HG03103 (cell line): Measurements from ENCODE around the gene SLC37A1.

Experiments
- ATAC-seq: cut with Tn5 transposase; IDR thresholded peaks from one replicate; pipeline ENCODE4 v1.9.1; 2021; ENCODE audit warnings: low read depth; ENCODE audit not compliant: unreplicated experiment

Gene SLC37A1

DNA sequence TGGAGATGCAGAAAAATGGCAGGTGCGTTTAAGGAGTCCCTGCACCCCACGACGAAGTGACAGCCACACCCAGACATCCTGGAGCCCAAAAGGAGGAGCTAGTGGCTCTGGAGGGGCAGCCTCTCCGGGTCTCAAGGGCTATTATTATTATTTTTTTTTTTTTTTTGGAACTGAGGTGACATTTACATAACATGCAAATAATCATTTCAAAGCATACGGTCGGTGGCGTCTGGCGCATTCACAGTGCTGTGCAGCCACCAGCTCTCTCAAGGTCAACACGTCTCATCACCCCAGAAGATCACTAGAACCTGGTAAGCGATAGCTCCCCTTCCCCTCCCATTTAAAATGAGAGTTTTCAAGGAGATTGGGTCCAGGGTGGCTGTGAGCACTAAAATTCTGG lies 72.2 kb downstream of the SLC37A1 start:
- no peak for ATAC-seq

DNA sequence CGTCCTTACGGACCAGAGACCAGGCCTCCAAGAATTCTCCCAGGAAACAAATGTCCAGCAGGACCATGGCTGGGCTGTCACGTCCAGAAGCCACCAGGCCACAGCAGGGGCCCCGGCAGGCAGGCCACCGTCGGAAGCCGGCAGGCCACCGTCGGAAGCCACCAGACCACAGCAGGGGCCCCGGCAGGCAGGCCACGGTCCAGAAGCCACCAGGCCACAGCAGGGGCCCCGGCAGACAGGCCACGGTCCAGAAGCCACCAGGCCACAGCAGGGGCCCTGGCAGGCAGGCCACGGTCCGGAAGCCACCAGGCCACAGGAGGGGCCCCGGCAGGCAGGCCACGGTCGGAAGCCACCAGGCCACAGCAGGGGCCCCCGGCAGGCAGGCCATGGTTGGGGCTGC lies 72.8 kb downstream of the SLC37A1 start:
- no peak for ATAC-seq

DNA sequence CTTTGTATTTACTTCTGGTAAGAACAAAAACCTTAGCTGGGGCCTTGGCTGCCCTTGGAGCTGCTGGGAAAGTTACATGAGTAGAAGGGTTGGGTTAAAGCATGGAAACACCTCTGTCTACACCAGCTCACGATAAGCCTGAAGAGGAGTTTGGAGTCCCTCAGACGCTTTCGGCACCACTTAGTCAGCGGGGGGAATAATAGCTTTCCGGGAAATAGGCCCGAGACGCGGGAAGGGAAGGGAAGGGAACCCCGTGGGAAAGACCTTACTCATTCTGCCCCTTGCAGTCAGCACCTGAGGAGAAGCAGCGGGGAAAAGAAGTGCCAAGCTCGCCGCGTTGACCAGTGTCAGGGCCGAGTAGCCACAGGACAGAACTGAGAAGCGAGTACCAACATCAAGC lies 73.4 kb downstream of the SLC37A1 start:
- ATAC-seq: no peak

DNA sequence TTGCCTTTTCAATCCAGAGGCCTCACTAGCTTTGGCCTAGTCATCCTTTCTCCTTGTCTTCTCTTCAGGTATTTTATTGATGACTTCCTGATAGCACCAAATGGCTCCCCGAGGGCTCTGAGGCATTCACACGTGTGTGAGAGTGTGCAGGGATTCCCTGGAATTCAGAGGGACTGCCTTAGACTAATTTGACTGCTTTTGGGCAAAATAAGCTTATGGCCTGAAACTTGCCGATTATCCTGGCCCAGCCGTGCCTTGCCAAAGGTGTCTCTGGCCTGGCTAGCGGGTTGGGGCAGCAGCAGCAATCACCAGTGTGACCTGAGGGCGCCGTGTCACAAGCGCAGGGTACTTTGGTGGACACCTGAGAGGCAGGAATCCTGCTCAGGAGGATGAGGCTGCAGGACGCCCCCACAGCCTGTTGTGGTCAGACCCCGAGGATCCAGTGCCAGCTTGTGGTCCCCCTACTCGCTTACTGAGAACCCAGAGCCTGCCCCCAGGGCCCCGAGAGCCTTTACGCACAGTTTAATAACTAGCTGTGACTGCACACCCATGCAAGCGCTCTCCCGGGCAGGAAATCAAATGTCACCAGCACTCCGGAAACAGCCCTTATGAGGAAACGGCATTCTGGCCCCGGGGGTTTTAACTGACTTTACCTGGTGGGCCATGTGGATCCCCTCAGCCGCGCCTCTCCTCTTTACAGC lies 76.9 kb downstream of the SLC37A1 start:
- no peak for ATAC-seq

DNA sequence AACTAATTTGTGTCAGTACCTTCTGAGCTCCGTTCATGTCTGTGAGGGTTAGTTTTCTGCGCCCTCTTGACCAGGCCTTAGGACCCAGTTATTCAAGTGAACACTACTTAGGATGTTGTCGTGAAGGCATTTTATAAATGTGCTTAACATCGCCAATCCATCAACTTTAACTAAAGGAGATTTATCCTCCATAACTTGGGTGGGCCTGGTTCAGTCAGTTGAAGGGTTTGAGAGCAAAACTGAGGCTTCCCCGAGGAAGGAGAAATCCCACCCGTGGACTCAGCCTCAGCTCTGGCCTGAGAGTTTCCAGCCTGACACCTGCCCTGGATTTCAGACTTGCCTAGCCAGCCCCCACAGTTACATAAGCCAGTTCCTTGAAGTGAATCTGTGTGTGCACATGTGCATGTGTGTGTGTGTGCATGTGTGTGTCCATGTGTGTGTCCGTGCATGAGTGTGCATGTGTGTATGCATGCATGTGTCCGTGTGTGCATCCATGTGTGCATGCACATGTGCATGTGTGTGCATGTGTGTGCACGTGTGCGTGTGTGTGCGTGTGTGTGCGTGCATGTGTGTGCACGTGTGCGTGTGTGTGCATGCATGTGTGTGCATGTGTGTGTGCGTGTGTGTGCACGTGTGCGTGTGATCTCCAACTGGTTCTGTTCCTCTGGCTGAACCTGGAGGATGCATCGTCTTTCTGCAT lies 77.7 kb downstream of the SLC37A1 start:
- no peak for ATAC-seq

DNA sequence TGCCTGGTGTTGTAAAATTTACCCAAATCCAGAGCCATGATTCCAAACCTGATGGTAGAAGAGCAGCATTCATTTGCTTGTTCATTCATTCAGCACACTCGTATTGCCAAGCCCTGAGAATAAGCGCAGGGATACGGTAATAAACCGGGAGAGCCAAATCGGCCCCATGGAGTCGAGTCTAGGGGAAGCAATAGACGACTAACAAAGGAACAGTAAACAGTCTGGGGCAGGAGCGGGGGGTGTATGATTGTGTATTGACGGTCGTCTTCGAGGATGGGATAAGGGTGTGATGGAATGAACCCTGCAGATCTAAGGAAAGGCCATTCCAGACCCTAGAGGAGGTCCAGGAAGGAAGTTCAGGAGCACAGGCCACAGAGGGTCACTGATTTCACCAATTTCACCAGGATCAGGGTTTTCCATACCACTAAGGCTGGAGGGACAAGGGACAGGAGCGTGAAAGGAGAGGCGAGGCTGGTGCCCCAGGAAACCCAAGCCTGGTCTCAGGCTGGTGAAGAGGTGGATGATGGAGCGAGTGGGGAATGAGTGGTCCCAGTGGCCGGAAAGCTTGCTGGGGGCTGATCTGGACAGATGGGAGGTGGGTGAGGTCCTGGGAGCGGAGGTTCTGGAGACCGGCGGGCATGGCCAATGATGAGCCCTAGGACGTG lies 78.6 kb downstream of the SLC37A1 start:
- ATAC-seq: no peak

DNA sequence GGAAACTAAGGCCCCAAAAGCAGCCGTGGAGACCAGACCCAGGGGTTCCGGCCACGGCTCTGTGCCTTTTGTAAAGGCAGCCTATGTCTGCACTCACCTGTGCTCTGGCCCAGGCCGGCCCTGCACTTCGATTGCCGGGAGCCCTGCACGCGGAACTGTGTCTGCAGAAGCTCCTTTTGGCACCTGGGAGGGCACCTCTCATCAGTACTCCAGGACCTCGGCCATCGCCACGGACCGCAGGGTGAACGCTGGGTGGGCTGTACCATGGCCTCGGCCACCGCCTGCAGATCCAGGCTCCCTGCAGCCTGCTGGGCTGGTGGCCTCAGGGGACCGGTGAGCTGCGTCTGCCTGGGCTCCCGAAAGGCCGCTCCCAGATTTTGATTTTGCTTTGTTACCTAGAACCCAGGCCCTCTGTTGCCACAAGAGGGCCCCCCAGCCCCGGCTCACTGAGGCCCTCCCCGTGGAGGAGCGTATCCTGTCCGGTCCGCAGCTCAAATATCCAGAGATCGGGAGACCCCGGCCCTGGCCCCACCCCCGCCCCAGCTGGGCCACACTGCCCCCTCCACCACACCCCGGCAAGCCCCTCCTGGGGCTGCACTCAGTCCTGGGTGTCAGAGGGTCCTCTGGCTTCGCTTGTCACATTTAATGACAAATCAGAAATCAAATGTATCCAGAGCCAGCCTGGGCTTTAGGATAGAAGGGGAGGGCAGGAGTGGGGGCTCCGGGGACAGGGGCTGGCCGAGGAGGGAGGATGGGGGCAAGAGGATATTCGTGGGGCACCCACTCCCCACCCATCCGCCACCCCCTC lies 79.6 kb downstream of the SLC37A1 start:
- ATAC-seq: no peak

DNA sequence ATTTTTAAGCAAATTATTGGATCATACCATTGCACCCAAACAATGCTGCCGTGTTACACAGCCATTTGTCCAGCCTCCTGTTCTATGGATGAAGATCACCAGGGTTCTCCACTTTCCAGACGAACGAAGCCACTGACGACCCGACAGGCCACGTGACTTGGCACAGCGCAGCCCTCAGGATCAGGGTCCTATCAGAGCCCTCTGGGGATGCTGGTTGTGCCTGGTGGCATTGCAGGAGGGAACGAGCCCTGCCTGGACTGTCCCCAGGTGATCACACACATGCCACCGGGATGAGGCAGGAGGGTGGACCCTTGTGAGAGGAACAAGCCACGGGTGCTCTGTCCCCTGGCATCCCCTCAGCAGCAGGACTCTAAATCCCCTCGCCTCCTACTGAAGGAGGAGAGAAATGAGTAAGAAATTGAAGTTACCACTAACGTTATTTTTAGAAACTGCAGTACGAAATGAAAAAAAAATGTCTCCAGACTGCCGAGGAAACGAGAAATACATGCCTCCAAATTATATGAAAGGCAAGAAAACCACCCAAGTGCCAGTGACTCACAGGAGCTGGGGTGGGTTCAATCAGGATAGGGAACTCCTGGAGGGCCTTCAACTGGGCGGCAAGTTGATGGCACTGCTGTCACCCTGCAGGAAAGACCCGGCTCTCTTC lies 81.1 kb downstream of the SLC37A1 start:
- ATAC-seq: no peak

DNA sequence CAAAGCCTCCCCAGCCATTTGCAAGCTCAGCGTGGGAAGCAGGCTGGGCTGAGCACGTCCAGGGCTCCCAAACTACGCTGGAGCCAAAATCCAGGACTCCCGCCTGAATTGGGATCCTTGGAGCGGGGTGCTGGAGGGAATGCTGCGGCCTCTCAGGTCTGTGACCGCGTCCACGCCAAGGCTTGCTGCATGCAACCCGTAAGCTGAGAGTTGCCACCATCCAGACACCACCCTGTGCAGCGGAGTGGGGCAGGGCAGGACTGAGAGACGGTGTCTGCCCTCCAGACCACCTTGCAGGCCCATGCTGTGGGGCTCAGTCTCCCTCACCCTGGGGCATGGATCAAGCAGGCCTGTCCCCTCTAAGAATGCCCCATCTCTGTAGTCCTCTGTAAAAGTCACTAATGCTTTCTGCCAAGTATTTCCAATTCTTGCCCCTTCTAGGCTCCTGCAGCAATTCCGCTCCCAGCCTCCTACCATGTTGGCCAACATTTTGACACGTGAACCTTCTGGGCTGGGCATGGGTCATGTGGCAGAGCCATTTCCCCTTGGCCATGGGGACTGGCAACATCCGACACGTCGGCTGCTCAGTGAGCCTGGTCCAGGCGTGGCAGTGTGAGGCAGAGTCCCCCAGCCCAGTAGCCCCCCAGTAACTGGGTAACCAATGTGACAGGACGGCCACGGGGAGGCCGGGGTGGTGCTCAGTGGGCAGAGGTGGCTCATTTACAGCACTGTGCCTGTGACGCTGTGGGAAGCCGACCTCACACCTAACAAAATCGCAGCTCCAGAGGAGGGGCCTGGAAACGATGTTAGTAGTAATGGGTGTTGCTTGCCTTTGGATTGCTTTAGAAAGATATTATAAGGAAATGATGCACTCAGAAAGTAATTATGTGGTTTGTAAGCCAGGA lies 81.9 kb downstream of the SLC37A1 start:
- ATAC-seq: no peak

DNA sequence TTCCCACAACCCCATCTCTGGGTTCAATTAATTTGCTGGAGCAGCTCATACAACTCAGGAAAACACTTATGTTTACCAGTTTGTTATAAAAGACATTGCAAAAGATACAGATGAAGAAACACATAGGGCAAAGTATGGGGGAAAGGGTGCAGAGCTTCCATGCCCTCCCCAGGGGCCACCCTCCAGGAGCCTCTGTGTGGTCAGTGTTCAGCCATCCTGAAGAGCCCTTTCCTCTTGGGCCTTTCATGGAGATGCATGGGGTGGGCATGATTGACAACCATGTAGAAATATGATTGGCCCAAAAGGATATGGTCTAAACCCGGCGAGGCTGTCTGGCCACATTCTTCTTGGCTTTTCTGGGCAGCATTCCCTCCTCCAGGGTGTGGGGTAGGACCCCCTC lies 83.0 kb downstream of the SLC37A1 start:
- no peak for ATAC-seq

DNA sequence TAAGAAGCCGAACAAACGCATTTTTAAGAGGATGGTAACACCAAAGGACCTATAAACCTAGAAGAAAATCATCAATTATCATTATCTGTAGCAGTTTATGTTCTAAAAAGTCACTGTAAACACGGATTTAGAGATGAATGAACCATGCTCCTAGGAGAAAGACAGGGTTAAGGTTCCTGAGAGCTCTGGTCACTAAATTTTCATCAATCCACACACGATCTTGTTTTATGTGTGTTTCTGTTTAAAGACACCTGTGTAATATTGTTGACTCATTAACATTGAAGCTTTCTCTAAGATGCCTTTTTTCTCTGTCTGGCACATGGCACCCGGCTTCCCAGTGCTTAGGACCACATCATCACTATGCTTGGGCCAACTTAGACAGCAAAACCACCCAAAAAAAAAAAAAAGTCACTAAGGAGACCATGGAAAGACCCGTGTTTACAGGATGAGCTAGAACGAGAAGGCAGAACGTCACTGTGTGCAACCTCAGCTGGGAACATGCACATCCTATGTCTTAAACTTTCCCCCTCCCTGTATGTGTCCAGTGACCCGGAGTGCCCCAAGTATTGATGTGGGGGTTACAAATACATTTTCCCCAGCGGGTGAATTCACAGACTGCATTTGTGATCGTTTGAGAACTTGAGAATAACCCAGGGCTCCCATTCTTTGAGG lies 84.0 kb downstream of the SLC37A1 start:
- no peak for ATAC-seq

DNA sequence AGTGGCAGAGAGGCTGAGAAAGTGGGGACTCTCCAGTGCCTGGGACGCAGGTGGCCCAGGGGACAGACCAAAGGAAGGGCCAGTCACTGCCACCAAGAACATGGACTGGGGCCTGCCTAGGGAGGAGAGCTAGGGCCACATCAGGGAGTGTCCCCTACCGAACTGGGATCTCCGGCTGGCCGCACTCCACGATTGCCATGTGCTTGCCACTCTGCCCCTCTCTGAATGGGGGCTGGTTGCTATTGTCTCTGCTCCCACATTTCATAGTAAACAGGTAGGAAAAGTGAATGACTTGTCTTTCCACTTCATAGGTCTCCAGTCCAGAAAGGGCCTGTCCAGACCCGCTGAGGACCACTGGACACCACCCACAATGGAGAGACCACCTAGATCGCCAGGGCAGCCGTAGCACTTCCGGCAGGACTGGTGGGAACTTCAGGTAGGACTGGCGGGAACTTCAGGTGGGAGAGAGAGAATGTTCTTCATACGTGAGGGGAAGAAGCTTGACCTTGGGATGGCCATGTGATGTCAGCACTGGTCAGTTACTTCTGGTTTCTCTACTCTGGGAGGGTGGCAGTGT lies 84.6 kb downstream of the SLC37A1 start:
- no peak for ATAC-seq

DNA sequence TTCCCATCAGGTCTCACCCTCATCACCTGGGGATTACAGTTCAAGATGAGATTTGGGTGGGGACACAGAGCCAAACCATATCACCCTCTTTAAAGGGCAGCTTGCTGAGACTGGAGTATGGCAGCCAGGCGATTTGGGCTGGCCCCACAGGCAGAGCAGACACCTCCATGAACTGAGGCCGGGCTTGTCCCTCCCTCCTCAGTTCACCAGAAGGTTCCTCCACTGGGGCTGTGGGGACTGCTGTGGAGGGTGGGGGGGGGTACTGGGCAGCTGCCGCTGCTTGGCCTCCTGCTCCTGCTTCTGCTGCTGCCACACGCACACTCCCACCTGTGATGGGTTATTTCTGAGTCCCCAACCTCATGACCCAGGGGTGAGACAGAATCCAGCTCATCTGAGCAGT lies 85.8 kb downstream of the SLC37A1 start:
- ATAC-seq: no peak

DNA sequence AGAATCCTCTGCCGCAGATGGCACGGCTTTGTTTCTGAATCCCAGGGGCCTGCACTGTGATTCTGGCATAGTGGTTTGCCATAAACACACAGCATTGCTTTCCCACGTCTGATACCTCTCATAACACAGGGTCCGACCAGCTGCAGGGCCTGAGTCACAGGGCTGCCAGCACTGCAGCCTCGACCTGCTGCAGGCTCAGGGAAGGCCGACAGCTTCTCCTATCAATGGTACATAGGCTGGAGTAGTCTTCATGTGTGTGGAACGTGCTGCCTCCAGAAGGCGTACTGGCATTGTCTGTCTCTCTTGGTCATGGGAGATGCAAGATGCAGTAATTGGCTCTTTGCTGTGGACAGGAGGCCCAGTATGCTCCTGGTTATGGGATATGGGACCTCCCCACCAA lies 86.3 kb downstream of the SLC37A1 start:
- no peak for ATAC-seq

DNA sequence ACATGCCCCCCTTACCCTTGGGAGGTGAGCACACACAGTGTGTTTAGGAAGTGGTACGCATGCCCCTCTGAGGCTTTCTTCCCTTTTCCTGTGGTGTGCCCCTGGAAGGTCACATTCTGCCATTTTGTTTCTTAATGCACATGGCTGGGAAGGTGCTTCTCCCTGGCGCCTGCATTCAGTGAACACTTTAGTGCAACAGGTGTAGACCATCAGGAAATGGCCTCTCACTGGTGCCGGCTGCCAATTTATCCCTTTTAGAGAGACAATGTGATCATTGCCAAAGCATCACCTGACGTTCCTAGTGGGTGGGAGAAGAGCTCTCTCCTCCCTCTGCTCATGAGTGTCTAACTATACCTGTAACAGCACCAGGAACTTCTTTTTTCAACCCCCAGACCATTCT lies 88.0 kb downstream of the SLC37A1 start:
- ATAC-seq: no peak

DNA sequence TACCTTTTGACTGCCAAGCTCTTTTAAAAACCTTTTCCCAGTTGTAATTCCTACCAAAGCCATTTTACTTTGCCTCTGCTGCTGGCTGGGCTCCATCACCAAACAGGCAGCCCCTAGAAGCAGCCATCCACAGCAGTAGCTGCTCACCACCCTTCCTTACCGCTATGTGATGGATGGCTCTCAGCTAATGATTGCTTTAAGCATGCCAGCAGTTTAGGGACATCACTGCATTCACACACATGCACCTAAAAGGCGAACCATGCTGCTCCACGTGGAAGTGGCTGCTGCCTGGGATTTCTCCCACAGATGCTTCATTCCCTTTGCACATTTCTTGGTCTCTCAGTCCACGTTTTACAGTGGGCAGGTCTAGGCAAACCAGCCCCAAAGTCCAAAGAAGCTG lies 93.5 kb downstream of the SLC37A1 start:
- no peak for ATAC-seq

DNA sequence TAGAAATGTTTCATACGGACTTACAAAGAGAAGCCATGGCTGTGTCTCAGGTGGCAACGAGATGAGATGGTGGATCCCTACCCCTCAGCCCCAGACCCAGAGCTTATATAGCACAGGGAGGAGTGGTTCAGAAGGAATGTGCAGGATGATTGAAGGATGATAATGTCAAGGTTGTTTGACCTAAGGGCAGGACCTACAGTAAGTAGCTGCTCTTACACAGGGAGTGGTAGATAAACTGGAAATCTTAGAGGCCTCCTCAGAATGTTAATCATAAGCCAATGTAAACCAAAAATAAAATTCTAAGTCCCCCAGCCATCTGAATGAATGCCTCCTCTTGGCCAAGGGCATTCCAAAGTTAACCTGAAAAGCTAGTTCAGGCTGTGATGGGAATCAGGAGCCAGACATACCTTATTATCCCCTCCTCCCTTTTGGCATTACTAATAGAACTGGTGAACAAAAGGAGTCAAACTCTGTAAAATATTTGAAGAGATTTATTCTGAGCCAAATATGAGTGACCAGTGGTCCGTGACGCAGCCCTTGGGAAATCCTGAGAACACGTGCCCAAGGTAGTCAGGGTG lies 94.0 kb downstream of the SLC37A1 start:
- ATAC-seq: no peak

DNA sequence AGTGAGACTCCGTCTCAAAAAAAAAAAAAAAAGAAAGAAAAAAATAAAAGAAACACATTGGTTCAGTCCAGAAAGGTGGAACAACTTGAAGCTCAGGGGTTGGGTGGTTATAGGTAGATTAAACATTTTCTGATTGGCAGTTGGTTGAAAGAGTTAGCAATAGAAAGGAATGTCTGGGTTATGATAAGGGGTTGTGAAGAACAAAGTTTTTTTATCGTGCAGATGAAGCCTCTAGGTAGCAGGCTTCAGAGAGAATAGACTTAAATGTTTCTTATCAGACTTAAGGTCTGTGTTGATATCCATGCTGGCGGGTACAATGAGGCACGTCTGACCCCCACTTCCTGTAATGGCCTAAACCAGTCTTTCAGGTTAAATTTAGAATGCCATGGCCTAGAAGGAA lies 94.8 kb downstream of the SLC37A1 start:
- ATAC-seq: no peak
